ENCODE measurements around the gene PTPN11.

PTPN11 gene

GRCh38 chr12:112532106-112532505 lies 113.4 kb downstream of the PTPN11 start:
- H3K4me3 ChIP-seq (replicated peaks; ENCODE audit: low read depth, low read length) = no peak overlapping the region
- DNase-seq (ENCODE audit: extremely low read depth, insufficient read length) = no peak
- H3K27me3 ChIP-seq (replicated peaks; ENCODE audit: control insufficient read depth, insufficient read depth, low read length) = no peaks in the 10 kb centered on the region; the same call in 1 of the 2 replicates
- TF ChIP-seq CTCF (IDR thresholded peaks at IDR 0.05; ENCODE audit: insufficient read depth, low read length, poor library complexity, severe bottlenecking) = no peak
- no peaks in the 10 kb centered on the region for H3K36me3 ChIP-seq (ENCODE audit: control insufficient read depth, insufficient read depth, low read length)

- Histone ChIP-seq H3K27me3 (replicated peaks; ENCODE audit: control insufficient read depth, insufficient read depth, low read length) (no peaks in the 10 kb centered on the region; the same call in 1 of the 2 replicates), H3K4me3 (replicated peaks; ENCODE audit: low read depth, low read length) (no peak overlapping the region), H3K36me3 (ENCODE audit: control insufficient read depth, insufficient read depth, low read length) (no peaks in the 10 kb centered on the region)
- no peak for TF ChIP-seq CTCF (IDR thresholded peaks at IDR 0.05; ENCODE audit: insufficient read depth, low read length, poor library complexity, severe bottlenecking)
- DNase-seq (ENCODE audit: extremely low read depth, insufficient read length) = no peak
These were observed 114.8 kb downstream of the PTPN11 start for GRCh38 chr12:112533528-112533927.

- no peaks in the 10 kb centered on the region; the same call in 1 of the 2 replicates for H3K27me3 ChIP-seq (replicated peaks; ENCODE audit: control insufficient read depth, insufficient read depth, low read length)
- no peaks in the 10 kb centered on the region for H3K36me3 ChIP-seq (ENCODE audit: control insufficient read depth, insufficient read depth, low read length)
- DNase-seq (ENCODE audit: extremely low read depth, insufficient read length) = no peak
- no peak for TF ChIP-seq CTCF (IDR thresholded peaks at IDR 0.05; ENCODE audit: insufficient read depth, low read length, poor library complexity, severe bottlenecking)
- H3K4me3 ChIP-seq (replicated peaks; ENCODE audit: low read depth, low read length) = no peak overlapping the region
These were observed 116.3 kb downstream of the PTPN11 start for GRCh38 chr12:112535017-112535416.

GRCh38 chr12:112535637-112536366 lies 117.1 kb downstream of the PTPN11 start:
- no peak for TF ChIP-seq CTCF (IDR thresholded peaks at IDR 0.05; ENCODE audit: insufficient read depth, low read length, poor library complexity, severe bottlenecking)
- DNase-seq (ENCODE audit: extremely low read depth, insufficient read length) = no peak
- no peaks in the 10 kb centered on the region; the same call in 1 of the 2 replicates for H3K27me3 ChIP-seq (replicated peaks; ENCODE audit: control insufficient read depth, insufficient read depth, low read length)

GRCh38 chr12:112536367-112536730 lies 117.6 kb downstream of the PTPN11 start:
- no peak for DNase-seq (ENCODE audit: extremely low read depth, insufficient read length)
- TF ChIP-seq CTCF (IDR thresholded peaks at IDR 0.05; ENCODE audit: insufficient read depth, low read length, poor library complexity, severe bottlenecking) = no peak
- Histone ChIP-seq H3K4me3 (replicated peaks; ENCODE audit: low read depth, low read length) (no peak overlapping the region), H3K27me3 (replicated peaks; ENCODE audit: control insufficient read depth, insufficient read depth, low read length) (no peaks in the 10 kb centered on the region; the same call in 1 of the 2 replicates), H3K36me3 (ENCODE audit: control insufficient read depth, insufficient read depth, low read length) (no peaks in the 10 kb centered on the region)

More at GRCh38 chr12:112535637-112536366, 117.1 kb downstream of the PTPN11 start:
- Histone ChIP-seq H3K4me3 (replicated peaks; ENCODE audit: low read depth, low read length) (no peak overlapping the region), H3K36me3 (ENCODE audit: control insufficient read depth, insufficient read depth, low read length) (no peaks in the 10 kb centered on the region)
